ENCODE results near the gene BNIP1. TPM values are rescaled to one million over a fixed set of nuclear protein-coding genes. Genes with fewer than 3 reads are reported as not detected.
"Not testable (repeated sequence)": the region's sequence is repeated elsewhere in the genome, so short reads cannot be mapped to it uniquely, and the experiment has no call there.

Gene BNIP1
- polyA plus RNA-seq, 3 donors from 2014 or later: 14.4 to 34.7 (median 32.4) TPM

GRCh38 chr5:173143567-173143966, 764 bp upstream of the BNIP1 start:
- no peaks in the 10 kb centered on the region for H3K9me3 Mint-ChIP-seq
- no peak for DNase-seq
- H3K4me3 Mint-ChIP-seq: peak overlapping the region in 3 of 5 donors; percentile 15 to 99 (median 97)
- H3K4me1 Mint-ChIP-seq: peaks cover 13 to 26% of the 10 kb centered on the region in 2 donors
- H3K27me3 Mint-ChIP-seq (ENCODE audit: low read depth in 3 of 3): peaks cover 10 to 16% (median 10%) of the 10 kb centered on the region in 3 donors
- peaks cover under 1 to 8% (median 6%) of the 10 kb centered on the region in 3 donors for H3K36me3 Mint-ChIP-seq
- H3K27ac Mint-ChIP-seq: peak overlapping the region in 3 of 6 donors; percentile 53 to 98 (median 55)

GRCh38 chr5:173148354-173148753, 4.0 kb downstream of the BNIP1 start:
- H3K4me1 Mint-ChIP-seq: peaks cover 13 to 26% of the 10 kb centered on the region in 2 donors
- no peak overlapping the region for H3K4me3 Mint-ChIP-seq
- peaks cover 10% of the 10 kb centered on the region in 3 donors for H3K27me3 Mint-ChIP-seq (ENCODE audit: low read depth in 3 of 3)
- no peaks in the 10 kb centered on the region for H3K9me3 Mint-ChIP-seq
- DNase-seq: no peak
- peaks cover 13 to 31% (median 24%) of the 10 kb centered on the region in 3 donors for H3K36me3 Mint-ChIP-seq
- H3K27ac Mint-ChIP-seq: no peak overlapping the region

DNA sequence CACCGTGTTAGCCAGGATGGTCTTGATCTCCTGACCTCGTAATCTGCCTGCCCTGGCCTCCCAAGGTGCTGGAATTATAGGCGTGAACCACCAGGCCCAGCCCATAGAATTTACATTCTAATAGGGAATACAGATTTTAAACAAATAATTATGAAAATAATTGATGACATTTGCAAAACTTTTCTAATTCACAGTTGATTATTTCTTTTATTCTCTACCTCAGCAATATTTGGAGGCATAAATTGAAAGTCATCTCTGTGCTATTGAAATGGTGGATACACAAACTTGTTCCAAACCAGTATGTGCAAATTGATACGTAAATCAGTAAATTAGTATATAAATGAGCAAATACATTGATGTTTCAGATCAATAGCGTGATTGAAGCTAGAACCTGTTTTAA, 8.2 kb downstream of the BNIP1 start:
- peaks cover 0 to under 1% of the 10 kb centered on the region in 2 donors for H3K4me1 Mint-ChIP-seq

GRCh38 chr5:173153842-173154241, 9.5 kb downstream of the BNIP1 start:
- Mint-ChIP-seq H3K4me1 (peaks cover 0 to 3% of the 10 kb centered on the region in 2 donors), H3K36me3 (peaks cover 17 to 62% (median 26%) of the 10 kb centered on the region in 3 donors), H3K27ac (no peak overlapping the region), H3K4me3 (no peak overlapping the region), H3K9me3 (no peaks in the 10 kb centered on the region), H3K27me3 (ENCODE audit: low read depth in 3 of 3) (peaks cover 0 to 2% (median 0%) of the 10 kb centered on the region in 3 donors)
- DNase-seq: no peak

More for the DNA sequence above, 8.2 kb downstream of the BNIP1 start:
- Mint-ChIP-seq H3K27me3 (ENCODE audit: low read depth in 3 of 3) (peaks cover 0 to 2% (median 0%) of the 10 kb centered on the region in 3 donors), H3K4me3 (no peak overlapping the region), H3K27ac (no peak overlapping the region), H3K36me3 (peaks cover 19 to 54% (median 27%) of the 10 kb centered on the region in 3 donors), H3K9me3 (no peaks in the 10 kb centered on the region)
- no peak for DNase-seq

DNA sequence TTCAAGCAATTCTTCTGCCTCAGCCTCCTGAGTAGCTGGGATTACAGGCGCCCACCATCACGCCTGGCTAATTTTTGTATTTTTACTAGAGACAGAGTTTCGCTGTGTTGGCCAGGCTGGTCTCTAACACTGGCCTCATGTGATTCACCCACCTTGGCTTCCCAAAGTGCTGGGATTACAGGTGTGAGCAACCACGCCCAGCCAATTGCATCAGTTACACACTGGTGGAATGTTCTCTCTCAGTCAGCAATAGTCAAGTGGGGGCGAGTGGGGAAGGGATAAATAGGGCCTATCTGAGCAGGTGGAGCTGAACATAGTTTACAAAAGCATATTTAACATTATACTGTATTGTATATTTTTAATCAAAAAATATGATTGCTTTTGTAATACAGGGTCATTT, 10.3 kb downstream of the BNIP1 start:
- H3K27ac Mint-ChIP-seq; H3K4me1 Mint-ChIP-seq; H3K9me3 Mint-ChIP-seq; H3K27me3 Mint-ChIP-seq (ENCODE audit: low read depth in 3 of 3); DNase-seq; H3K4me3 Mint-ChIP-seq: not testable (repeated sequence)
- H3K36me3 Mint-ChIP-seq: peaks cover 13 to 60% (median 23%) of the 10 kb centered on the region in 3 donors

- peaks cover 16 to 59% (median 25%) of the 10 kb centered on the region in 3 donors for H3K36me3 Mint-ChIP-seq
Measured at GRCh38 chr5:173155912-173156311, 11.6 kb downstream of the BNIP1 start.

DNA sequence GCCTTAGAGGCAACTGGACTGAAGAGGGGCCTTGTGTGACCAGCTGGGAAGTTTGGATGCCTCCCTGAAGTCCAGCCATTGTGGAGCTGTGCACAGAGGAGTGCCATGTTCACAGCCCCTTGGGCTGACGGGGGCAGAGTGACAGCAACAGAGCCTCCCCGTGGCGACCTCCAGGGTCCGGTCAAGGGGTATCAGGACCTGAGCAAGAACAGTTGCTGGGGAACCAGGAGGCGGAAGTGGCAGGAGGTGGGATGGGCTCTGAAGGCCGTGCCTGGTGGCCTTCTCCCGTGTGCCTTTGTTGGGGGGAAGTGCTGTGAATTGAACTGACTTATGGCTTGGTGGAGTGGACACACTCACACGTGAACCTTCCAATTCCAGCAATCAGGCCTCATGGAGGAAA, 14.0 kb downstream of the BNIP1 start:
- Mint-ChIP-seq H3K9me3 (no peaks in the 10 kb centered on the region), H3K27ac (no peak overlapping the region), H3K4me3 (no peak overlapping the region), H3K36me3 (peaks cover 13 to 60% (median 29%) of the 10 kb centered on the region in 3 donors), H3K27me3 (ENCODE audit: low read depth in 3 of 3) (peaks cover 0 to 3% (median 0%) of the 10 kb centered on the region in 3 donors), H3K4me1 (peaks cover 0 to 3% of the 10 kb centered on the region in 2 donors)
- DNase-seq: no peak

More at GRCh38 chr5:173155912-173156311, 11.6 kb downstream of the BNIP1 start:
- Mint-ChIP-seq H3K27me3 (ENCODE audit: low read depth in 3 of 3) (peaks cover 0 to 2% (median 0%) of the 10 kb centered on the region in 3 donors), H3K4me1 (peaks cover 0 to 3% of the 10 kb centered on the region in 2 donors), H3K27ac (no peak overlapping the region), H3K4me3 (no peak overlapping the region), H3K9me3 (no peaks in the 10 kb centered on the region)
- DNase-seq: no peak

DNA sequence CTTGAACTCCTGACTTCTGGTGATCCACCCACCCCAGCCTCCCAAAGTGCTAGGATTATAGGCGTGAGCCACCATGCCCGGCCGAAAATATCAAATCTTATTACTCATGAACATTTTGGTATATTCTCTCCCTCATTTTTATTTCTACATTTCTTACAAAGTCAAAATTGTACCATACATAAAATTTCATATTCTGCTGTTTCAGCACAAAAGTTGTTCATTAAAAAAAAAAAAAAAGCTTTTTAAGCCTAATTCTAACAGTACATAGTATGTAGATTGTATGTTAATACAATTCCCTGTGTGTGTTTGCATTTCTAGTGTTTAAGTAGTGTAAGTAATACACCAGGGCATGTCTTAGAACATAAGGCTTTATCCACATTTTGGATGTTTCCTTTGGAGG, 14.9 kb downstream of the BNIP1 start:
- Mint-ChIP-seq H3K9me3 (no peaks in the 10 kb centered on the region), H3K36me3 (peaks cover 10 to 59% (median 29%) of the 10 kb centered on the region in 3 donors), H3K4me1 (peaks cover 0 to 3% of the 10 kb centered on the region in 2 donors), H3K4me3 (no peak overlapping the region), H3K27me3 (ENCODE audit: low read depth in 3 of 3) (peaks cover 0 to 4% (median 0%) of the 10 kb centered on the region in 3 donors), H3K27ac (no peak overlapping the region)
- no peak for DNase-seq

DNA sequence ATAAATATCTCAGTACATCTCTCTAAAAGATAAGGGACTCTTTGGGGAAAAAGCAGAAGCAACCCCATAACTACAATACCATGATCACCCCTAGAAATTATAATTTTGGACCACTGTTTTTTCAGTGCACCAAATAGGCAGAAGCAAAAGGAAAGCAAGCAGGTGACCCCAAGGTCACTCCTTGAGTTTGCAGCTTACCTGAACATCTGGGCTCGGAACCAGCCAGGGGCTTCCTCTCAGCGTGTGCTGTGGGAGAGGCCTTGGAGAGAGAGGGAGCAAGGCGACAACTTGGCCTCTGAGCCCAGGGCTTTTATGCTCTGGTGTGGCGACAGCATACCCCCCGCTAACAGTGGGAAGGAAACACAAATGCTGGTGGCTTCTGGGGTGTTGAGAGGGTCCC, 16.8 kb downstream of the BNIP1 start:
- peaks cover 0 to 3% of the 10 kb centered on the region in 2 donors for H3K4me1 Mint-ChIP-seq
- H3K27me3 Mint-ChIP-seq (ENCODE audit: low read depth in 3 of 3): peaks cover 0 to 4% (median 0%) of the 10 kb centered on the region in 3 donors
- H3K36me3 Mint-ChIP-seq: peaks cover 13 to 61% (median 24%) of the 10 kb centered on the region in 3 donors
- no peaks in the 10 kb centered on the region for H3K9me3 Mint-ChIP-seq
- H3K4me3 Mint-ChIP-seq: no peak overlapping the region
- no peak for DNase-seq
- no peak overlapping the region for H3K27ac Mint-ChIP-seq

DNA sequence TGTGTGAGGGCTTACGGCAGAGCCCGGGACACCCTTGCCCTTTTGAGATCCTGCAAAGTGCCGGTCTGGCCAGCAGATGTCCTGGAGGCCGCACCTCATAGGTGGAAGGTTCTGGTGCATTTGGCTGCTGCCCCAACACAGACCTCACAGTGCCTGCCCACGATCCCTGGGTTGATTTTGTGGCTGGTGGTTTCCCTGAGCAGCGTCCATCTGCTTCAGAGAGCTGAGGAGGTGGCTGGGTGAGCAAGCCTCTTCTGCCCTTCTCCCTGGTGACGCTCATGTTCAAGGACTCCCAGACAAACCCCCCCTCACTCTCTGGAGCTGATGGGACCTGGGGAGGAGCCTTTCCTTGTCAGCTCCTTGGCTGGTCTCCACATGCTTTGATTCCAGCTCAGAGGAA, 18.9 kb downstream of the BNIP1 start:
- Mint-ChIP-seq H3K4me1 (no peaks in the 10 kb centered on the region), H3K4me3 (no peak overlapping the region), H3K27me3 (ENCODE audit: low read depth in 3 of 3) (peaks cover 0 to 4% (median 0%) of the 10 kb centered on the region in 3 donors), H3K27ac (peak overlapping the region in 1 of 6 donors; percentile 49), H3K36me3 (peaks cover 14 to 48% (median 21%) of the 10 kb centered on the region in 3 donors), H3K9me3 (no peaks in the 10 kb centered on the region)
- DNase-seq: no peak

DNA sequence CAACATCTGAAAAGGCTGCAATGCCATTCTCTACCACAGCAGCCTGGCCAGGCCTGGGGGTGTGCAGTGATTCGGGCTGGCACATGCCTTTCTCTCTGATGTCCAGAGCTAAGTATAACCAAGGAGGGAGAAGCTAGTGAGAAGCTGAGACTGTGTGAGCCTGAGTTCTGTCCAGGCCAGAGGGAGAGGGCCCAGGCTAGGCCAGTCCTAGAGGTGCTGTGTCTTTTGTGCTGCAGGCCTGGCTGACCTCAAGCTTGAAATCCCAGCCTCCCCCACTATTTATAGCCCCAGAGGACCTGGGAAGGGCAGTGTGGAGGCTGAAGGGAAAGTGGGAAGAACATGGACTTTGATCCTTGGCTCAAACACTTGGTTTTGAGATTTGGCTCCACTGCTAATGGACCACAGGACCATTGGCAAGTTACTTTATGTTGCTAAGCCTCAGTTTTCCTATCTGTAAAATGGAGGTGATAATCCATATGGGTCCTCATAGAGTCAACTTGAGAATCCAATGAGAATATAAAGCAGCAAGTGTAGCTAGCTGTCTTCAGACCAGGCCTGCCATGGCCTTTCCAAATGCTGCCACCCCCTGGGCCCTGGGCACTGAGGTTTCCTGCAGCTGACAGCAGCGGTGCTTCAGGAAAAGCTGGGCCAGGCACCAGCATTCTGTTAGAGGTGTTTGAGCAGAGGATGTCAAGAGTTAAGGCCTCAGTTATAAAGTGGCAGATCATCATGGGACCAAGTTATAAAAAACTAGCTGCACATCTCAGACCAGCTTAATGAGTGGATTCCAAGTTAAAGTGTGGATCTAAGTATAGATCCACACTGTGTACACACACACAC, 21.1 kb downstream of the BNIP1 start:
- H3K27me3 Mint-ChIP-seq (ENCODE audit: low read depth in 3 of 3): peaks cover 0 to 4% (median 0%) of the 10 kb centered on the region in 3 donors
- H3K27ac Mint-ChIP-seq: peak overlapping the region in 1 of 6 donors; percentile 77
- no peaks in the 10 kb centered on the region for H3K4me1 Mint-ChIP-seq
- DNase-seq: no peak
- no peaks in the 10 kb centered on the region for H3K9me3 Mint-ChIP-seq
- H3K36me3 Mint-ChIP-seq: peaks cover 14 to 38% (median 15%) of the 10 kb centered on the region in 3 donors
- H3K4me3 Mint-ChIP-seq: no peak overlapping the region

- H3K36me3 Mint-ChIP-seq: peaks cover 0 to 4% (median 0%) of the 10 kb centered on the region in 3 donors
- no peak overlapping the region for H3K4me3 Mint-ChIP-seq
- H3K27ac Mint-ChIP-seq: no peak overlapping the region
- no peaks in the 10 kb centered on the region for H3K9me3 Mint-ChIP-seq
- H3K4me1 Mint-ChIP-seq: no peaks in the 10 kb centered on the region
- DNase-seq: no peak
- H3K27me3 Mint-ChIP-seq (ENCODE audit: low read depth in 3 of 3): peaks cover 0 to 3% (median 2%) of the 10 kb centered on the region in 3 donors
Measured at GRCh38 chr5:173172166-173172565, 27.8 kb downstream of the BNIP1 start.

- Mint-ChIP-seq H3K36me3 (peaks cover 0 to 10% (median 3%) of the 10 kb centered on the region in 3 donors), H3K27ac (no peak overlapping the region), H3K9me3 (peaks cover 0 to 2% (median 0%) of the 10 kb centered on the region in 6 donors), H3K27me3 (ENCODE audit: low read depth in 3 of 3) (peaks cover 3 to 6% (median 6%) of the 10 kb centered on the region in 3 donors), H3K4me1 (no peaks in the 10 kb centered on the region), H3K4me3 (no peak overlapping the region)
- no peak for DNase-seq
Measured at GRCh38 chr5:173175523-173175922, 31.2 kb downstream of the BNIP1 start.

DNA sequence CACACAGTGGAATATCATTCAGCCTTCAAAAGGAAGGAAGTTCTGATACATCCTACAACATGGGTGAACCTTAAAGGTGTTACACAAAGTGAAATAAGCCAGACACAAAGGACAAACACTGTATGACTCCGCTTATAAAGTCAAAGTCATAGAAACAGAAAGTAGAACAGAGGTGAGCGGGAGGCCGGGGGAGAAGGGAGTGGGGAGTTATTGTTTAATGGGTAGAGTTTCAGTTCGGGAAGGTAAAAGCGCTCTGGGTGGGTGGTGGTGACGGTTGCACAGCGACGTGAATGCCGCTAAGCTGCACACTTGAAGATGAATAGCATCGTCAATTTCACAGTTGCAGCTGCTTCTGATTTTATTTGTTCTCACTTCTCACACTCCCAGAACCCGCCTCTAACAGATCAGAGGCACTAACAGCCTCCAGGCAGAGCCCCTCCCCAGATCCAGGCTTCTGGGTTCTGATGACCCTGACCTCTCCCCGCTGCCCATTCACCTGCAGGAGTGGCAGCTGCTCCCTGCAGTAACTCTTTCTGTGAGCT, 34.1 kb downstream of the BNIP1 start:
- Mint-ChIP-seq H3K36me3 (peaks cover 0 to 10% (median 7%) of the 10 kb centered on the region in 3 donors), H3K4me3 (no peak overlapping the region), H3K4me1 (no peaks in the 10 kb centered on the region), H3K27ac (no peak overlapping the region), H3K27me3 (ENCODE audit: low read depth in 3 of 3) (peaks cover 2 to 6% (median 6%) of the 10 kb centered on the region in 3 donors), H3K9me3 (peaks cover 0 to 2% (median 0%) of the 10 kb centered on the region in 6 donors)
- no peak for DNase-seq

Measured in immature natural killer cell (primary cell).